Stomach (tissue), 9 donors: ENCODE measurements around the gene CACTIN. TPM values are rescaled to one million over a fixed set of nuclear protein-coding genes. Genes with fewer than 3 reads are reported as not detected.

Experiments
- DNase-seq, 2 donors: peaks; one replicate each; pipeline versions ENCODE4 v3.0.0 to v3.0.0-alpha.2; 2013 to 2019
- H3K27ac ChIP-seq, 5 donors: fragments of 200-600 bp in 4 of 5; sonication (generic) in 4 of 5; one replicate each; pipeline ENCODE4 v1.5.1; 2013 to 2019; ENCODE audit warnings: mild to moderate bottlenecking in 1 of 5, moderate library complexity in 1 of 5
- H3K27me3 ChIP-seq, 3 donors: fragments of 200-600 bp; sonication (generic); one replicate each; pipeline ENCODE4 v1.5.1; 2017 to 2019; ENCODE audit warnings: mixed run types in 1 of 3
- H3K36me3 ChIP-seq, 4 donors: fragments of 200-600 bp; sonication (generic); 1 replicate in 3 of 4; 2 replicates in 1 of 4; pipeline ENCODE4 v1.5.1; 2016 to 2019
- H3K4me1 ChIP-seq, 4 donors: fragments of 200-600 bp; sonication (generic); one replicate each; pipeline ENCODE4 v1.5.1; 2016 to 2019
- H3K4me3 ChIP-seq, 4 donors: fragments of 200-600 bp; sonication (generic) in 3 of 4; one replicate each; pipeline ENCODE4 v1.5.1; 2016 to 2019; ENCODE audit warnings: mild to moderate bottlenecking in 1 of 4
- H3K9me3 ChIP-seq, 4 donors: fragments of 200-600 bp; sonication (generic); one replicate each; pipeline ENCODE4 v1.5.1; 2016 to 2019
- CTCF ChIP-seq, 7 experiments: fragments of 450-650 bp in 4 of 7; fragments of 200-600 bp in 3 of 7; sonication (generic) in 3 of 7; IDR thresholded peaks; one replicate each; pipeline ENCODE4 v1.5.1; 2016 to 2019; ENCODE audit warnings: antibody characterized with exemption in 7 of 7, control low read depth in 2 of 7, mild to moderate bottlenecking in 1 of 7
- EP300 ChIP-seq: sonication (generic); formaldehyde crosslinking; IDR thresholded peaks from one replicate; pipeline ENCODE4 v1.6.1; 2017; ENCODE audit warnings: antibody characterized with exemption
- POLR2A ChIP-seq, 4 donors: fragments of 450-650 bp; IDR thresholded peaks; one replicate each; pipeline ENCODE4 v1.6.1; 2016; ENCODE audit warnings: antibody characterized with exemption in 4 of 4, control low read depth in 2 of 4, mild to moderate bottlenecking in 1 of 4, moderate library complexity in 1 of 4
- POLR2AphosphoS5 ChIP-seq, 3 donors: sonication (generic); formaldehyde crosslinking; IDR thresholded peaks; one replicate each; pipeline ENCODE4 v1.6.1; 2016; ENCODE audit warnings: antibody characterized with exemption in 3 of 3
- WGBS, 5 donors: extraction: QIAGEN DNeasy Blood & Tissue Kit in 3 of 5; methylation state at CpG; one replicate each; pipeline versions ENCODE4 v1.1.5 to v1.1.7; 2013 to 2018; 5-methylcytosine and 5-hydroxymethylcytosine counted together
- intact Hi-C: fragments of 100-400 bp; cut with DNase I; formaldehyde crosslinking; loops from one replicate; pipeline ENCODE4 v1.15.1; 2023; ENCODE audit warnings: low total_unique reads
- polyA plus RNA-seq, 3 donors: library from polyadenylated mRNA; stranded (reverse); fragments of 200-250 nt; gene quantifications; one replicate each; pipeline ENCODE4 v1.2.3, GENCODE V29; 2013
- total RNA-seq, 5 donors: library from RNA; depleted of rRNA; stranded (reverse); fragments of >200 nt; gene quantifications; one replicate each; pipeline versions ENCODE4 v1.1.0 to v1.2.3, GENCODE V29; 2014 to 2016
- donor health status: healthy with polysubstance abuse.
- donor health status: Bipolar disorder and iron deficiency.
- donor health status: healthy.

Gene CACTIN
- total and polyA plus RNA-seq, 8 donors: 9.8 to 180 (median 14.7) TPM

GRCh38 chr19:3575949-3576673 lies 50.5 kb downstream of the CACTIN start:
- H3K27ac ChIP-seq: peak overlapping the region in 3 of 5 donors; percentile 25 to 82 (median 32)

GRCh38 chr19:3575260-3575741 lies 51.3 kb downstream of the CACTIN start:
- peak; percentile 42 to 60 for DNase-seq
- H3K27me3 ChIP-seq: no peaks in the 10 kb centered on the region
- intact Hi-C loops: no loop called here
- TF ChIP-seq EP300 (no peak), CTCF (IDR thresholded peaks at IDR 0.05) (no peak), POLR2A (IDR thresholded peaks at IDR 0.05) (no peak), POLR2AphosphoS5 (IDR thresholded peaks at IDR 0.05) (no peak)
- no peak overlapping the region for H3K27ac ChIP-seq
- WGBS, 5 donors: 85 to 90% (median 90%) methylated on average over 19 of the region's 19 CpGs
- H3K36me3 ChIP-seq: peaks cover 0 to 24% (median 19%) of the 10 kb centered on the region in 4 donors
- peaks cover 23 to 51% (median 41%) of the 10 kb centered on the region in 4 donors for H3K4me1 ChIP-seq
- no peak overlapping the region for H3K4me3 ChIP-seq
- H3K9me3 ChIP-seq: no peaks in the 10 kb centered on the region

More at GRCh38 chr19:3575949-3576673, 50.5 kb downstream of the CACTIN start:
- peak overlapping the region; percentile 26 to 45 (median 36) for H3K4me3 ChIP-seq
- TF ChIP-seq POLR2A (IDR thresholded peaks at IDR 0.05): no peak
- no peak for TF ChIP-seq CTCF (IDR thresholded peaks at IDR 0.05)
- TF ChIP-seq POLR2AphosphoS5 (IDR thresholded peaks at IDR 0.05): no peak
- no peak for TF ChIP-seq EP300
- DNase-seq: no peak
- H3K4me1 ChIP-seq: peaks cover 23 to 51% (median 44%) of the 10 kb centered on the region in 4 donors
- intact Hi-C loops: no loop called here
- no peaks in the 10 kb centered on the region for H3K27me3 ChIP-seq
- no peaks in the 10 kb centered on the region for H3K9me3 ChIP-seq
- WGBS, 5 donors: 80 to 87% (median 81%) methylated on average over 26 to 29 of the region's 29 CpGs
- peaks cover 0 to 24% (median 19%) of the 10 kb centered on the region in 4 donors for H3K36me3 ChIP-seq

GRCh38 chr19:3573858-3574637 lies 52.5 kb downstream of the CACTIN start:
- WGBS, 5 donors: 56 to 63% (median 59%) methylated on average over 54 to 55 of the region's 55 CpGs
- Histone ChIP-seq H3K4me3 (peak overlapping the region; percentile 89 to 97 (median 91)), H3K36me3 (peaks cover 0 to 24% (median 19%) of the 10 kb centered on the region in 4 donors), H3K27me3 (no peaks in the 10 kb centered on the region), H3K27ac (peak overlapping the region; percentile 15 to 93 (median 87)), H3K4me1 (peaks cover 23 to 51% (median 40%) of the 10 kb centered on the region in 4 donors), H3K9me3 (no peaks in the 10 kb centered on the region)
- TF ChIP-seq POLR2A (IDR thresholded peaks at IDR 0.05) (no peak), CTCF (IDR thresholded peaks at IDR 0.05) (no peak), EP300 (no peak), POLR2AphosphoS5 (IDR thresholded peaks at IDR 0.05) (no peak)
- DNase-seq: peak; percentile 95 to 96
- intact Hi-C loops: no loop called here

GRCh38 chr19:3573162-3573857 lies 53.3 kb downstream of the CACTIN start:
- no peak for TF ChIP-seq CTCF (IDR thresholded peaks at IDR 0.05)
- no peak for TF ChIP-seq EP300
- TF ChIP-seq POLR2AphosphoS5 (IDR thresholded peaks at IDR 0.05): no peak
- TF ChIP-seq POLR2A (IDR thresholded peaks at IDR 0.05): no peak
- peaks cover 0 to 24% (median 18%) of the 10 kb centered on the region in 4 donors for H3K36me3 ChIP-seq
- intact Hi-C loops: no loop called here
- H3K9me3 ChIP-seq: no peaks in the 10 kb centered on the region
- peak overlapping the region; percentile 81 to 93 (median 87) for H3K27ac ChIP-seq
- H3K27me3 ChIP-seq: no peaks in the 10 kb centered on the region
- DNase-seq: peak; percentile 33 to 62
- 1 to 2% (median 1%) methylated on average over 25 to 60 of the region's 60 CpGs for WGBS, 5 donors
- H3K4me1 ChIP-seq: peaks cover 23 to 51% (median 40%) of the 10 kb centered on the region in 4 donors
- peak overlapping the region; percentile 89 to 97 (median 91) for H3K4me3 ChIP-seq
